ENCODE measurements around the gene NOTCH1.

DNA sequence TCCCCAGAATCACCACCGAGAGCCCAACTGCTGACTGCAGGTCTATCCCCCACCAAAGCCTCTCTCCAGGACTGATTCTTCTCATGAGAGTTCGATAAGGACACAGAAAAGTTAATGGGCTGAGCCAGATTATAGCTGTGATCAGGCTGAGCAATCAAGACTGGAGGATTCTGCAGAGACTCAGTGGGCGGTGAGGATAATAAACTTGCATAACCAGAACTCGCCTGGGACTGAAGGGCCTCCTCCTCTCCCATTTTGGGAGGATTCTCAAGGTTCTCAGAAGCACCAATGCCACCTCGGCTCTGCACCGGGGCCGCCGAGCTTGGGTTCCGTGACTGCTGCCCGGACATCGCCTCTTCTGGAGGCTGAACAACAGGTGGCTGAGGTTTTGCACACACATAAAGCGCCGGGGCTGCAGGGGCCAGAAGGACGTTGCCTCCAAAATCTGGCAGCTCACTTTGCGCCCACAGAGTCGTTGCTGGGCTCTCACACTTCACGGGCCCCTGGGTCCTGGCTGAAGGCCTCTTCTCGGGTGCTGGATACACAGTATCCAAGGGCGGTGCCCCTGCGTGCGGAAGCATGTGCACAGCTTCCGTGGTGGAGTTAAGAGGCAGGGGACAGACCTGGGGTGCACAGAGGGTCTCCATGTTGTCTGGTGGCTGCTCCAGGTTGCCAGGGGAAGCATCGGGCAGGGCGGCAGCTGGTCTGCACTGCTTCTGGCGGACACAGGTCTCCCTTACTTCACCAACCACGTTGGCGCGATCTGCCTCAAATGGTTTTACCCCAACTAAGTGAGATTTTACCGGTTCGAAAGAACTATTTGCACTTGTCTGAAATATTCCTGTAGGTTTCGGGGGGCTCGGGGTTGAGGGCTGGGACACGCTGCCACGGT is 70.6 kb downstream of the NOTCH1 start:
- no peak for TF ChIP-seq EP300 (IDR thresholded peaks at IDR 0.05)
- TF ChIP-seq, protein P1, sequence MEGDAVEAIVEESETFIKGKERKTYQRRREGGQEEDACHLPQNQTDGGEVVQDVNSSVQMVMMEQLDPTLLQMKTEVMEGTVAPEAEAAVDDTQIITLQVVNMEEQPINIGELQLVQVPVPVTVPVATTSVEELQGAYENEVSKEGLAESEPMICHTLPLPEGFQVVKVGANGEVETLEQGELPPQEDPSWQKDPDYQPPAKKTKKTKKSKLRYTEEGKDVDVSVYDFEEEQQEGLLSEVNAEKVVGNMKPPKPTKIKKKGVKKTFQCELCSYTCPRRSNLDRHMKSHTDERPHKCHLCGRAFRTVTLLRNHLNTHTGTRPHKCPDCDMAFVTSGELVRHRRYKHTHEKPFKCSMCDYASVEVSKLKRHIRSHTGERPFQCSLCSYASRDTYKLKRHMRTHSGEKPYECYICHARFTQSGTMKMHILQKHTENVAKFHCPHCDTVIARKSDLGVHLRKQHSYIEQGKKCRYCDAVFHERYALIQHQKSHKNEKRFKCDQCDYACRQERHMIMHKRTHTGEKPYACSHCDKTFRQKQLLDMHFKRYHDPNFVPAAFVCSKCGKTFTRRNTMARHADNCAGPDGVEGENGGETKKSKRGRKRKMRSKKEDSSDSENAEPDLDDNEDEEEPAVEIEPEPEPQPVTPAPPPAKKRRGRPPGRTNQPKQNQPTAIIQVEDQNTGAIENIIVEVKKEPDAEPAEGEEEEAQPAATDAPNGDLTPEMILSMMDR (IDR thresholded peaks at IDR 0.05) = no peak
